ACC112 (cell line): ENCODE measurements around the gene NR2F6.

ENCODE experiments used
- H2AFZ ChIP-seq: fragments of 200-600 bp; sonication (generic); one replicate; pipeline ENCODE4 v1.6.0; 2017; ENCODE audit warnings: antibody characterized with exemption, low read length; ENCODE audit not compliant: unreplicated experiment
- H3K27ac ChIP-seq: fragments of 200-600 bp; sonication (generic); 2 replicates; pipeline ENCODE4 v1.5.1; 2014; ENCODE audit warnings: low read depth, mild to moderate bottlenecking, antibody characterized with exemption, low read length, moderate library complexity
- H3K27me3 ChIP-seq: fragments of 200-600 bp; sonication (generic); 2 replicates; pipeline ENCODE4 v1.6.1; 2014; ENCODE audit warnings: mild to moderate bottlenecking, antibody characterized with exemption, low read length, moderate library complexity, mixed read lengths; ENCODE audit not compliant: insufficient read depth
- H3K36me3 ChIP-seq: fragments of 200-600 bp; sonication (generic); 2 replicates; pipeline ENCODE4 v1.6.1; 2016; ENCODE audit warnings: mild to moderate bottlenecking, antibody characterized with exemption, low read length, moderate library complexity, mixed read lengths; ENCODE audit not compliant: insufficient read depth
- H3K4me1 ChIP-seq: fragments of 200-600 bp; sonication (generic); one replicate; pipeline ENCODE4 v1.6.1; 2016; ENCODE audit warnings: low read length, mixed read lengths; ENCODE audit not compliant: insufficient read depth, unreplicated experiment, control insufficient read depth
- H3K4me3 ChIP-seq: fragments of 200-600 bp; sonication (generic); 2 replicates; pipeline ENCODE4 v1.5.1; 2014; ENCODE audit warnings: mild to moderate bottlenecking, low read depth, low read length
- H3K79me2 ChIP-seq: fragments of 200-600 bp; sonication (generic); one replicate; pipeline ENCODE4 v1.6.0; 2016; ENCODE audit warnings: low read length; ENCODE audit not compliant: control insufficient read depth, unreplicated experiment, insufficient read depth

NR2F6 gene

GRCh38 chr19:17220207-17220758 is 25.4 kb downstream of the NR2F6 start:
- H3K27me3 ChIP-seq, result no peaks in the 10 kb centered on the region
- no peak overlapping the region for H3K4me3 ChIP-seq
- H3K27ac ChIP-seq, result no peak overlapping the region
- H2AFZ ChIP-seq, result no peak overlapping the region
- H3K36me3 ChIP-seq, result peaks cover 5% of the 10 kb centered on the region; the same call in 1 of the 2 replicates
- H3K79me2 ChIP-seq, result no peaks in the 10 kb centered on the region
- peaks cover 6% of the 10 kb centered on the region for H3K4me1 ChIP-seq

DNA sequence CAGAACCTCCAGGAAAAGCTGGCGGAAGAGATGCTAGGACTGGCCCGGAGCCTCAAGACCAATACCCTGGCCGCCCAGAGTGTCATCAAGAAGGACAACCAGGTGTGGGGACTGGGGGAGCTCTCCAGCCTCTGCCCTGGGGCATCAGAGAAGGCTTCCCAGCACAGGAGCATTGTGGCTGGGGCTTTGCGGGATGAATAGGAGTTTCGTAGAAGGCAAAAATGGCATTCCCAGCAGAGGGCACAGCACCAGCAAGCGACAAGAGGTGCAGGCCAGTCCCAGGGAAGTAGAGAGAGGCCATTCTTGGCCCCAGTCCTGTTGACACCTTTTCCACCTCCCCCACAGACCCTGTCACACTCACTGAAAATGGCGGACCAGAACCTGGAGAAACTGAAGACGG is 26.4 kb downstream of the NR2F6 start:
- Histone ChIP-seq H3K27ac (no peak overlapping the region), H2AFZ (no peak overlapping the region), H3K27me3 (no peaks in the 10 kb centered on the region), H3K36me3 (peaks cover 5% of the 10 kb centered on the region; the same call in 1 of the 2 replicates), H3K4me1 (peaks cover 11% of the 10 kb centered on the region), H3K4me3 (no peak overlapping the region), H3K79me2 (no peaks in the 10 kb centered on the region)

DNA sequence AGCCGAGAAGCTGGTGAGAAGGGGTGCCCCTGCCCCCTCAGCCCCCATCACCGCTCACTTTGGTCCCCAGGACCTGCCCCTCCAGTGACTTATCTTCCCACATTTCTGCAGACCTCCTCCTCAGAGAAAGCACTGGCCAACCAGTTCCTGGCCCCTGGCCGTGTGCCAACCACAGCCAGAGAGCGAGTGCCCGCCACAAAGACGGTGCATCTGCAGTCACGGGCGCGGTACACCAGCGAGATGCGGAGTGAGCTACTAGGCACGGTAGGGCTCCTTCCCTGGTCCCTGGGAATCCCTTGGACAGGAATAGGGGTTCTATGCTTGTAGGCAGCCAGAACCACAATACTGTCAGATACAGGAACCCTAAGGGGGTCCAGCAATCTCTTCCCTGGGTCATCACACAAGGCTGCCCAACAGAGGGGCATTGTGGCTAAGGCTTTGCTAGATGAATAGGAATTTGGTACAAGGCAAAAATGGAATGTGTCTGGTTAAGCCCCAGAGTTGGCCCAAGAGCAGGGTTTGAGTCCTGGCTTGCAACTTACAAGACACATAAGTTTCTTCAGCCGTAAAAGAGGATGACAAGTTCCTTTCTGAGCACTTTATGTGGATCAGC is 29.6 kb downstream of the NR2F6 start:
- no peak overlapping the region for H2AFZ ChIP-seq
- peak overlapping the region; percentile 79 for H3K4me3 ChIP-seq
- H3K79me2 ChIP-seq, result no peaks in the 10 kb centered on the region
- H3K27me3 ChIP-seq, result no peaks in the 10 kb centered on the region
- H3K27ac ChIP-seq, result no peak overlapping the region
- H3K36me3 ChIP-seq, result peaks cover 5% of the 10 kb centered on the region; the same call in 1 of the 2 replicates
- H3K4me1 ChIP-seq, result peaks cover 11% of the 10 kb centered on the region

DNA sequence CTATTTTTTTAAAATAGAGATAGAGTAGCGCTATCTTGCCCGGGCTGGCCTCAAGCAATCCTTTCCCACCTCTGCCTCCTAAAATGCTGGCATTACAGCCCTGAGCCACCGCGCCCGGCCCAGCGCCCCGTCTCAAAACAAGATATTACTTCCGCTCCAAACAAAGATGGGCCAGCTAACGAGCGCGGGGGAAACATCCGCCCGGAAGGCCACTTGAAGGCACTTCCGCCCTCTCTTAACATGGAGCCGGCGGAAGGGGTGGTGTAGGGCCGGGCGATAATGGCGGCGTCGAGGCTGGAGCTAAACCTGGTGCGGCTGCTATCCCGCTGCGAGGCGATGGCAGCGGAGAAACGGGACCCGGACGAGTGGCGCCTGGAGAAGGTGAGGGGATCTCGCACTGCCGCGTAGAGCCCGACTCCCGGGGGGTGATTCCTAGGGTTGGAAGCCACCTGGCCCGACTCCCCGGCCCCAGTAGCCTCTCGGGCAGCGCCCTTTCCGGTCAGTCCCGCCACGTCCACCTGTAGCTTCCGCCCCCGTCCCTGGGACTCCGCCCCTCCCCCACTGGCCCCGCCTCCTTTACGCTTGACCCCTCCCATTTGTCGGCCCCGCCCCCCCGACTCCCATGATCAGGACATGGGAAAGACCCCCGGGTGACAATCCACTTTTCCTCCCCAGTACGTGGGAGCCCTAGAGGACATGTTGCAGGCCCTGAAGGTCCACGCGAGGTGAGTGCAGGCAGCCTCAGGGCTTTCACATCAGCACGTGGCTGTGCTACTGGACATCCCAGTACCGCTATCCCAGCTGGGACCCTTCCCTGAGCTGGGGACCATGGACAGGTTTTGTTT is 30.4 kb downstream of the NR2F6 start, which contains the start of gene USE1:
Gene USE1, plus strand, starts transcription at position 231 of the 845 bp plus-strand sequence. Its CDS starts 49 bp downstream, at position 280.
- peak within 1 kb of the TSS; percentile 75 for H2AFZ ChIP-seq
- H3K27ac ChIP-seq, result peak within 1 kb of the TSS; percentile 81
- H3K36me3 ChIP-seq, result peaks cover 5% of the 10 kb centered on the region; the same call in 1 of the 2 replicates
- peak within 1 kb of the TSS; percentile 79 for H3K4me3 ChIP-seq
- no peaks in the 10 kb centered on the region for H3K27me3 ChIP-seq
- peaks cover 9% of the 10 kb centered on the region for H3K4me1 ChIP-seq
- H3K79me2 ChIP-seq, result no peaks in the 10 kb centered on the region

DNA sequence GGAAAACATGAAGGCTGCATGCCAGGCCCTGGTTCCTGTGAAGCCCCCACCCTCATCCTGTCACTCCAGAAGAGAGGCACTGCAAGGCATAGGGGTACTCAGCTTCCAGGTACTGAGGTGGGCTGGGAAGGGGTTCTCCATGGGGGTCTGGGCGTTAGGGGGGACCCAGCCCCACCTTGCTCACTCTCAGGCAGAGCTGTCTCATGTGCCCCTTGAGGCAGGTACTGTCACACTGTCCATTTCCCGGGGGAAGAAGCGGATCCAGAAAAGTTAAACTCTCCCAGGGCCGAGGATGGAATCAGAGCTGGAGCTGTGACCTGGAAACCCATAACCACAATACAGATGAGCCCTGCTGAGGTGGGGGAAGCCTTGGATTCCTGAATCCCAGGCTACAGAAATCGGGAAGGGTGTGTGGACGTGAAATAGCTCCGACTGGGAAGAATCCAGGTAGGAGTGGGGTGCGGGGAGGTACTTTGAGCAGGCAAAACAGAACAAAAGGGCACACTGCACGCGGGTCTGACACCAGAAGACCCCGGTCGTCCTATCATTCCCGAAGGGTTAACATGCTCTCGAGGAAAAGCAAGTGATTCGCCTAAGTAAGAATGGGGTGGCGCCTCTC is 31.1 kb downstream of the NR2F6 start:
- Histone ChIP-seq H3K36me3 (peaks cover 5% of the 10 kb centered on the region; the same call in 1 of the 2 replicates), H2AFZ (peak overlapping the region; percentile 75)

GRCh38 chr19:17213334-17213733 is 32.4 kb downstream of the NR2F6 start:
- no peak overlapping the region for H3K4me3 ChIP-seq
- H3K27ac ChIP-seq, result no peak overlapping the region
- H3K36me3 ChIP-seq, result no peaks in the 10 kb centered on the region; the same call in 1 of the 2 replicates
- no peaks in the 10 kb centered on the region for H3K27me3 ChIP-seq
- no peaks in the 10 kb centered on the region for H3K79me2 ChIP-seq
- H2AFZ ChIP-seq, result no peak overlapping the region
- H3K4me1 ChIP-seq, result peaks cover 24% of the 10 kb centered on the region

More for the DNA sequence above, 31.1 kb downstream of the NR2F6 start:
- Histone ChIP-seq H3K4me3 (peak overlapping the region; percentile 79), H3K4me1 (peaks cover 15% of the 10 kb centered on the region), H3K79me2 (no peaks in the 10 kb centered on the region), H3K27ac (peak overlapping the region; percentile 81), H3K27me3 (no peaks in the 10 kb centered on the region)

DNA sequence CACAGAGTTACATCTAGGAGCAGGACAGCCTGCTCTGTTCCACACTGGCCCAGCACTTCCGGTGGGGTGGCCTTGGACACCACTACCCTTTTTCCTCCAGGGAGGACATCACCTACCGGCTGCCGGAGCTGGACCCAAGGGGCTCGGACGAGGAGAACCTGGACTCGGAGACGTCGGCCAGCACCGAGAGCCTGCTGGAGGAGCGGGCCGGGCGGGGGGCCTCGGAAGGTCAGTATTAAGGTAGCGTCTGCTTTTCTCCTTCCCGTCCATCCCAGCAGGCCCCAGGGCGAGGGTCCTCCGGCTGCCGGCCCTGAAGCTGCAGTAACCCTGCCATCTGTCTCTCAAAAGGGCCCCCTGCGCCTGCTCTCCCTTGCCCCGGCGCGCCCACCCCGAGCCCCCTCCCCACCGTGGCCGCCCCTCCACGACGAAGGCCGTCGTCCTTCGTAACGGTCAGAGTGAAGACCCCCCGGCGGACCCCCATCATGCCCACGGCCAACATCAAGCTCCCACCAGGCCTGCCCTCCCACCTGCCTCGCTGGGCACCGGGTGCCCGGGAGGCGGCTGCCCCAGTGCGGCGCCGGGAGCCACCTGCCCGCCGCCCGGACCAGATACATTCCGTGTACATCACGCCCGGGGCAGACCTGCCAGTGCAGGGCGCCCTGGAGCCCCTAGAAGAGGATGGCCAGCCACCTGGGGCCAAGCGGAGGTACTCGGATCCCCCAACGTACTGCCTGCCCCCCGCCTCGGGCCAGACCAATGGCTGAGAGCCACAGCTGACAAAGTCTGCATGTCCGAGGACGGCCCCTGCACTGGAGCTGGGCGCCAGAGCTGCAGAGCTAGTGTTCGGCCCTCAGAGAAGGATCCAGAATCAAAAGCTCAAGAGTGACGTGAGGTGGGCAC is 33.9 kb downstream of the NR2F6 start:
- Histone ChIP-seq H3K27ac (no peak overlapping the region), H2AFZ (no peak overlapping the region), H3K36me3 (no peaks in the 10 kb centered on the region; the same call in 1 of the 2 replicates), H3K4me3 (no peak overlapping the region), H3K4me1 (peaks cover 24% of the 10 kb centered on the region), H3K27me3 (no peaks in the 10 kb centered on the region), H3K79me2 (no peaks in the 10 kb centered on the region)

DNA sequence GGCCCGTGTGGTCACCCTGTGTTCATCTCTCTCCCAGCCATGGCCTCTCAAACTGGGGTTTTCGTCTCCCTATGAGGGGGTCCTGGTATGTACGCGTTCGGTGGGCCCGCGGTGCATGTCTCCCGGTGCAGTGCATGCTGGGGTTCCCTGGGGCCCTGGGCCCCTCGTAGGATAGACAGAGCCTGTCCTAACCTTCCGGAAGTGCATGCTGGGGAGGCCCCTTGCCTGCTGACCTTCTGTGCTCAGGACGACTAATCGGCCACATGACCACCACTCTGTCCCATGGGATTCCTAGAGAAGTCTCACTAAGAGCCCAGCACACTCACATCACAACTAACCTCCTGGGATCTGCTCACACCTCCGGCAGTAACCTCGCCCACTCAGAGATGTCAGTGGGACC is 35.4 kb downstream of the NR2F6 start:
- Histone ChIP-seq H3K27ac (peak overlapping the region; percentile 43; the same call in 1 of the 2 replicates), H3K4me3 (no peak overlapping the region), H3K36me3 (no peaks in the 10 kb centered on the region; the same call in 1 of the 2 replicates), H3K79me2 (no peaks in the 10 kb centered on the region), H3K27me3 (no peaks in the 10 kb centered on the region), H2AFZ (no peak overlapping the region), H3K4me1 (peaks cover 24% of the 10 kb centered on the region)

DNA sequence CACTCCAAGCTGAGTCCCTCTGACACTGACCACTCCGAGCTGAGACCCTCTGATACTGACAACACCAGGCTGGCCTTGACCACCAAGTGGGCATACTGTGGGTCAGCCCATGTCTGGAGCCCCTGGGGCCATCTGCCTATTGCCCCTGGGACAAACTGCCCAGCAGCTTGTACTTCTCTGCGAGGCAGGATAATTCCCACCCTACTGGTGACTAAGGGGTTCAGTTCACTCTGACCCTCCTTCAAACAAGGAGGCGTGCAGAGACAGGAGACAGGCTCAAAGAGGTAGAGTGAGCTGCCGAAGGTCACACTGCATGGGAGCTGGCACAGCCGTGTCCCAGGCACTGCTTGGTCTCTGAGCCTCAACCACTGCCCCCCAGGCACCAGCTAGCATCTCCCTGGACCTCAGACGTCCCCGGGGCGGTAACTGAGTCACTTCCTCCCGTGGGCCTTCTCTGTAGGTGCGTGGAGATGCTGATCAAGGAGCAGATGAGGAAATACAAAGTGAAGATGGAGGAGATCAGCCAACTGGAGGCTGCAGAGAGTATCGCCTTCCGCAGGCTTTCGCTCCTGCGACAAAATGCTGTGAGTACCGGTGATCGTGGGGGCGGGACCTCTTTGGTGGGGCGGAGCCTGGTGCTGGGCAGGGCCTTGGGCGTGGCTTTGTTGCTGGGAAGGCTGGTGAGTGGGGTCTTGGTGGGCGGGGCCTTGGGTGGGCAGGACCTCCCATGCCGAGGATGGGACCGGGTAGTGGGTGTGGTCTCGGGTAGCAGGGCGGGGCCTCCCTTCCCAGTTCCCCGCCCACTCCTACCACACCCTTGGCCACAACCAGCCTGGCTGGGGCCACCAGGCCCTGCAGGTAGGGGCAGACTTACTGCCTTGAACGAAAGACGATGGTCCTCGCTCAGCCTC is 36.3 kb downstream of the NR2F6 start:
- Histone ChIP-seq H3K4me3 (no peak overlapping the region), H3K27me3 (no peaks in the 10 kb centered on the region), H3K79me2 (no peaks in the 10 kb centered on the region), H2AFZ (no peak overlapping the region), H3K36me3 (no peaks in the 10 kb centered on the region; the same call in 1 of the 2 replicates), H3K27ac (peak overlapping the region; percentile 43; the same call in 1 of the 2 replicates), H3K4me1 (peaks cover 20% of the 10 kb centered on the region)
